ENCODE results near the gene TEX38.

Gene TEX38

GRCh38 chr1:46670134-46670533, 1.5 kb upstream of the TEX38 start:
- no peak overlapping the region for H3K4me3 ChIP-seq (ENCODE audit: low read depth, low read length)
- no peak for TF ChIP-seq CTCF (IDR thresholded peaks at IDR 0.05; ENCODE audit: low read depth, low read length)

GRCh38 chr1:46672696-46673095, 1.0 kb downstream of the TEX38 start:
- no peak for TF ChIP-seq CTCF (IDR thresholded peaks at IDR 0.05; ENCODE audit: low read depth, low read length)
- H3K4me3 ChIP-seq (ENCODE audit: low read depth, low read length): no peak overlapping the region

GRCh38 chr1:46673749-46674182, 2.1 kb downstream of the TEX38 start:
- TF ChIP-seq CTCF (IDR thresholded peaks at IDR 0.05; ENCODE audit: low read depth, low read length): no peak
- no peak overlapping the region for H3K4me3 ChIP-seq (ENCODE audit: low read depth, low read length)

- no peak overlapping the region for H3K4me3 ChIP-seq (ENCODE audit: low read depth, low read length)
- no peak for TF ChIP-seq CTCF (IDR thresholded peaks at IDR 0.05; ENCODE audit: low read depth, low read length)
These were observed 4.1 kb downstream of the TEX38 start for GRCh38 chr1:46675549-46676314.

GRCh38 chr1:46676531-46676930, 4.9 kb downstream of the TEX38 start:
- TF ChIP-seq CTCF (IDR thresholded peaks at IDR 0.05; ENCODE audit: low read depth, low read length): no peak
- no peak overlapping the region for H3K4me3 ChIP-seq (ENCODE audit: low read depth, low read length)

GRCh38 chr1:46677339-46677738, 5.7 kb downstream of the TEX38 start:
- no peak for TF ChIP-seq CTCF (IDR thresholded peaks at IDR 0.05; ENCODE audit: low read depth, low read length)

GRCh38 chr1:46679789-46680573, 8.3 kb downstream of the TEX38 start:
- TF ChIP-seq CTCF (IDR thresholded peaks at IDR 0.05; ENCODE audit: low read depth, low read length): no peak
- no peak overlapping the region for H3K4me3 ChIP-seq (ENCODE audit: low read depth, low read length)

More at GRCh38 chr1:46677339-46677738, 5.7 kb downstream of the TEX38 start:
- H3K4me3 ChIP-seq (ENCODE audit: low read depth, low read length): no peak overlapping the region

Measured in WI38 (cell line).